Natural killer cell (primary cell): Measurements from ENCODE around the gene TAF12. TPM values are rescaled to one million over a fixed set of nuclear protein-coding genes. Genes with fewer than 3 reads are reported as not detected.
A peak's percentile ranks its signal among the peaks of the same experiment; 100 is the strongest.
"Not testable (repeated sequence)": the region's sequence is repeated elsewhere in the genome, so short reads cannot be mapped to it uniquely, and the experiment has no call there.

Experiments used
- ATAC-seq, 3 donors: fragments of 150-1000 bp in 2 of 3; fragments of 200-7000 bp in 1 of 3; cut with Tn5 transposase; 1 replicate in 1 of 3; 2 replicates in 2 of 3; pipeline ENCODE4 v1.10.0; 2021; ENCODE audit warnings: mild to moderate bottlenecking in 2 of 3, moderate library complexity in 2 of 3
- DNase-seq, 2 donors: peaks; one replicate each; pipeline versions ENCODE4 v3.0.0 to v3.0.0-alpha.2; 2013 to 2021; ENCODE audit warnings: mixed read lengths in 1 of 2
- H3K27ac ChIP-seq: one replicate; pipeline ENCODE4 v1.5.1; 2013; ENCODE audit warnings: mild to moderate bottlenecking, low read length
- H3K27me3 ChIP-seq: one replicate; pipeline ENCODE4 v1.6.1; 2013; ENCODE audit warnings: low read length; ENCODE audit not compliant: control insufficient read depth, insufficient read depth
- H3K36me3 ChIP-seq: one replicate; pipeline ENCODE4 v1.6.1; 2013; ENCODE audit warnings: low read length; ENCODE audit not compliant: control insufficient read depth, insufficient read depth
- H3K4me1 ChIP-seq: one replicate; pipeline ENCODE4 v1.6.1; 2013; ENCODE audit warnings: low read length; ENCODE audit not compliant: control insufficient read depth, insufficient read depth
- H3K4me3 ChIP-seq: one replicate; pipeline ENCODE4 v1.5.1; 2013; ENCODE audit warnings: low read length
- H3K9me3 ChIP-seq: one replicate; pipeline ENCODE4 v1.6.1; 2013; ENCODE audit warnings: low read length; ENCODE audit not compliant: control insufficient read depth, insufficient read depth
- H3K27ac Mint-ChIP-seq, 2 donors: one replicate each; pipeline ENCODE4 v1.8.0; 2022; ENCODE audit warnings: mild to moderate bottlenecking in 2 of 2, mixed read lengths in 2 of 2, moderate library complexity in 1 of 2
- H3K27me3 Mint-ChIP-seq, 2 donors: one replicate each; pipeline ENCODE4 v1.8.0; 2022; ENCODE audit warnings: low read depth in 2 of 2, mixed read lengths in 2 of 2
- H3K36me3 Mint-ChIP-seq: one replicate; pipeline ENCODE4 v1.8.0; 2022; ENCODE audit warnings: mixed read lengths
- H3K4me1 Mint-ChIP-seq, 2 donors: one replicate each; pipeline ENCODE4 v1.8.0; 2022; ENCODE audit warnings: mixed read lengths in 2 of 2
- H3K4me3 Mint-ChIP-seq: one replicate; pipeline ENCODE4 v1.8.0; 2022; ENCODE audit warnings: mild to moderate bottlenecking, moderate library complexity, mixed read lengths
- H3K9me3 Mint-ChIP-seq, 2 donors: one replicate each; pipeline ENCODE4 v1.8.0; 2022; ENCODE audit warnings: mixed read lengths in 2 of 2
- CTCF ChIP-seq: fragments of 200-600 bp; IDR thresholded peaks from one replicate; pipeline ENCODE4 v1.8.0; 2022; ENCODE audit warnings: antibody characterized with exemption
- WGBS: methylation state at CpG from one replicate; pipeline ENCODE4 v1.1.7; 2013; ENCODE audit warnings: missing lambda C conversion rate; ENCODE audit not compliant: insufficient coverage; 5-methylcytosine and 5-hydroxymethylcytosine counted together
- intact Hi-C: fragments of 100-400 bp; cut with micrococcal nuclease; formaldehyde crosslinking; loops from one replicate; pipeline ENCODE4 v1.14.2; 2022
- total RNA-seq, 4 donors: library from RNA; stranded (reverse); fragments of 120-200 nt in 1 of 4; gene quantifications; one replicate each; pipeline versions ENCODE4 v1.2.3 to v1.2.4, GENCODE V29; 2013 to 2022

The TAF12 gene
- total RNA-seq, 3 donors from 2014 or later (not counting 1 experiment from before 2014, with no cell fraction given), result 17.9 to 23.8 (median 23.1) TPM

- Mint-ChIP-seq H3K9me3 (no peaks in the 10 kb centered on the region), H3K27me3 (no peaks in the 10 kb centered on the region), H3K4me1 (peaks cover 0 to 9% of the 10 kb centered on the region in 2 donors), H3K27ac (no peak overlapping the region), H3K36me3 (no peaks in the 10 kb centered on the region), H3K4me3 (no peak overlapping the region)
- no peak overlapping the region for H3K27ac ChIP-seq
- H3K4me1 ChIP-seq, result no peaks in the 10 kb centered on the region
- H3K27me3 ChIP-seq, result no peaks in the 10 kb centered on the region
- H3K36me3 ChIP-seq, result peaks cover 21% of the 10 kb centered on the region
- intact Hi-C loops, result loop anchor here (5.0 kb wide), 1 partner anchor 38 kb away; the partner anchor contains the start of gene TAF12
- DNase-seq (no peak), ATAC-seq (no peak)
- no peak for TF ChIP-seq CTCF
- H3K4me3 ChIP-seq, result no peak overlapping the region
- 100% methylated on average over 4 of the region's 4 CpGs for WGBS
- H3K9me3 ChIP-seq, result no peaks in the 10 kb centered on the region
Observed at GRCh38 chr1:28680151-28680550, 37.3 kb upstream of the TAF12 start.

DNA sequence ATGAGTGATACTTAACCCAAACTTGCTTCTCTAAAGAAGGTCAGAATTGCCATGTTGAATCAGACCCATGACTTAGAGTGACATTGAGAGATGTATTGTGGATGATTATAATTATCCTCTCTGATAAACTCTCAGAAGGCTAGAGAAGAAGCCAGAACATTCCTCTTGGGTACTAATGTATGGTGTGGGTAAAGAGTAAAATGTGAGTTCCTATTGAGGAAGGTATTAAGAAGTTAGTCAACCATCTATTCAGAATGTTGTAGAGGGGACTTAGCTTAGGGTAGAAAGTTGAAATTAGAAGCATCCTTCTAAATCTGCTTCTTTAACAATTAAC lies 33.0 kb upstream of the TAF12 start:
- Histone ChIP-seq H3K4me1 (no peaks in the 10 kb centered on the region), H3K27ac (no peak overlapping the region), H3K36me3 (peaks cover 1% of the 10 kb centered on the region), H3K4me3 (no peak overlapping the region), H3K27me3 (no peaks in the 10 kb centered on the region), H3K9me3 (no peaks in the 10 kb centered on the region)
- peaks cover 0 to 5% of the 10 kb centered on the region in 2 donors for H3K4me1 Mint-ChIP-seq
- no peaks in the 10 kb centered on the region for H3K36me3 Mint-ChIP-seq
- no peak for TF ChIP-seq CTCF
- no peak for DNase-seq
- H3K4me3 Mint-ChIP-seq, result no peak overlapping the region
- H3K27ac Mint-ChIP-seq, result peak overlapping the region in 1 of 2 donors; percentile 44
- ATAC-seq, result no peak
- no peaks in the 10 kb centered on the region for H3K27me3 Mint-ChIP-seq
- intact Hi-C loops, result no loop called here
- H3K9me3 Mint-ChIP-seq, result no peaks in the 10 kb centered on the region

DNA sequence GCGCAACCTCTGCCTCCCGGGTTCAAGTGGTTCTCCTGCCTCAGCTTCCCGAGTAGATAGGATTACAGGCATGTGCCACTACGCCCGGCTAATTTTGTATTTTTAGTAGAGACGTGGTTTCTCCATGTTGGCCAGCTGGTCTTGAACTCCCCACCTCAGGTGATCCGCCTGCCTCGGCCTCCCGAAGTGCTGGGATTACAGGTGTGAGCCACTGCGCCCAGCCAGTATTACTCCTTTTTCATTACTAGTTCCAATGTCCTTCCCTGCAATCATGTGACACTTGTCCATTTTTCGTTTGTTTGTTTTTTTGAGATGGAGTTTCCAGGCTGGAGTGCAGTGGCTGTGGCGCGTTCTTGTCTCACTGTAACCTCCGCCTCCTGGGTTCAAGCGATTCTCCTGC lies 30.1 kb upstream of the TAF12 start:
- H3K27ac Mint-ChIP-seq, H3K36me3 Mint-ChIP-seq, H3K9me3 Mint-ChIP-seq, H3K27me3 Mint-ChIP-seq, ATAC-seq, H3K9me3 ChIP-seq, H3K27ac ChIP-seq, H3K4me3 Mint-ChIP-seq, H3K4me3 ChIP-seq, intact Hi-C loops, DNase-seq, H3K27me3 ChIP-seq, H3K36me3 ChIP-seq: not testable (repeated sequence)
- WGBS, result 98% methylated on average over 15 of the region's 15 CpGs
- peaks cover 14% of the 10 kb centered on the region for H3K4me1 ChIP-seq
- H3K4me1 Mint-ChIP-seq, result peaks cover 14 to 19% of the 10 kb centered on the region in 2 donors

GRCh38 chr1:28671254-28671780 lies 28.4 kb upstream of the TAF12 start:
- Histone ChIP-seq H3K4me1 (peaks cover 22% of the 10 kb centered on the region), H3K27ac (no peak overlapping the region), H3K27me3 (no peaks in the 10 kb centered on the region), H3K9me3 (no peaks in the 10 kb centered on the region), H3K36me3 (no peaks in the 10 kb centered on the region), H3K4me3 (no peak overlapping the region)
- intact Hi-C loops, result no loop called here
- Mint-ChIP-seq H3K27ac (no peak overlapping the region), H3K27me3 (no peaks in the 10 kb centered on the region), H3K4me3 (no peak overlapping the region), H3K4me1 (peaks cover 14 to 19% of the 10 kb centered on the region in 2 donors), H3K36me3 (no peaks in the 10 kb centered on the region), H3K9me3 (no peaks in the 10 kb centered on the region)
- DNase-seq (no peak), ATAC-seq (no peak)
- 96% methylated on average over 16 of the region's 20 CpGs for WGBS
- TF ChIP-seq CTCF, result no peak
